SU-DHL-6 (cell line): Measurements from ENCODE around the gene DSN1.

Source experiments
- CTCF ChIP-seq: fragments of 200-600 bp; sonication (generic); IDR thresholded peaks from one replicate; pipeline ENCODE4 v1.5.1; 2017; ENCODE audit warnings: antibody characterized with exemption, mild to moderate bottlenecking, low read length, moderate library complexity; ENCODE audit not compliant: insufficient read depth, poor library complexity, severe bottlenecking
- EZH2phosphoT487 ChIP-seq: fragments of 200-600 bp; sonication (generic), shearing (Covaris generic); conservative IDR thresholded peaks from 2 replicates; pipeline ENCODE4 v1.6.1; 2018; ENCODE audit warnings: mild to moderate bottlenecking, antibody characterized with exemption, low read length, moderate library complexity, mixed read lengths

GRCh38 chr20:36761125-36761524 is 12.4 kb downstream of the DSN1 start:
- no peak for TF ChIP-seq CTCF
- TF ChIP-seq EZH2phosphoT487: no peak
